UCSD-AML1 (cell line): ENCODE measurements around the gene FAHD2A.
"Not testable (repeated sequence)": the region's sequence is repeated elsewhere in the genome, so short reads cannot be mapped to it uniquely, and the experiment has no call there.

Experiments
- DNase-seq: peaks from one replicate; lab custom pipeline; 2025; ENCODE audit not compliant: unreplicated experiment; lab: John Stamatoyannopoulos, UW

The FAHD2A gene

GRCh38 chr2:95433373-95433772, 30.9 kb downstream of the FAHD2A start:
- DNase-seq, result not testable (repeated sequence)

- not testable (repeated sequence) for DNase-seq
Measured at GRCh38 chr2:95433973-95434372, 31.5 kb downstream of the FAHD2A start.

- not testable (repeated sequence) for DNase-seq
Measured at GRCh38 chr2:95434507-95435076, 32.1 kb downstream of the FAHD2A start.

- not testable (repeated sequence) for DNase-seq
Measured at GRCh38 chr2:95435162-95435871, 32.8 kb downstream of the FAHD2A start.

GRCh38 chr2:95435872-95436209, 33.3 kb downstream of the FAHD2A start:
- not testable (repeated sequence) for DNase-seq

- DNase-seq, result not testable (repeated sequence)
Measured at GRCh38 chr2:95442474-95443099, 40.1 kb downstream of the FAHD2A start.

- DNase-seq, result not testable (repeated sequence)
Measured at GRCh38 chr2:95445317-95445716, 42.8 kb downstream of the FAHD2A start.

GRCh38 chr2:95463292-95463691, 60.8 kb downstream of the FAHD2A start:
- DNase-seq, result not testable (repeated sequence)
